DND-41 (cell line): ENCODE data around the gene DPYD.

Experiments used
- CTCF ChIP-seq: IDR thresholded peaks from 2 replicates; pipeline ENCODE4 v1.5.1; 2012; ENCODE audit warnings: borderline replicate concordance, low read length, moderate library complexity, mild to moderate bottlenecking; ENCODE audit not compliant: poor library complexity, severe bottlenecking; ENCODE audit errors: extremely low read depth
- EZH2 ChIP-seq: IDR thresholded peaks from 3 replicates; pipeline ENCODE4 v1.6.1; 2012; ENCODE audit warnings: borderline replicate concordance, low read depth, mild to moderate bottlenecking, moderate library complexity, low read length, inconsistent platforms; ENCODE audit not compliant: severe bottlenecking

GRCh38 chr1:97816927-97817326, 103.9 kb downstream of the DPYD start:
- TF ChIP-seq CTCF, result no peak
- TF ChIP-seq EZH2, result no peak
